ENCODE measurements around the gene ENPP7.

The ENPP7 gene

GRCh38 chr17:79779084-79779529, 48.4 kb downstream of the ENPP7 start:
- DNase-seq: no peak

- DNase-seq: no peak
These were observed 49.1 kb downstream of the ENPP7 start for GRCh38 chr17:79779661-79780365.

GRCh38 chr17:79781012-79781650, 50.4 kb downstream of the ENPP7 start:
- no peak for DNase-seq

GRCh38 chr17:79781736-79782575, 51.2 kb downstream of the ENPP7 start:
- no peak for DNase-seq

- no peak for DNase-seq
These were observed 53.1 kb downstream of the ENPP7 start for GRCh38 chr17:79783891-79784290.

GRCh38 chr17:79784353-79785016, 53.7 kb downstream of the ENPP7 start:
- DNase-seq: no peak

GRCh38 chr17:79785017-79785899, 54.5 kb downstream of the ENPP7 start:
- no peak for DNase-seq

GRCh38 chr17:79785900-79786810, 55.4 kb downstream of the ENPP7 start:
- no peak for DNase-seq

- no peak for DNase-seq
These were observed 56.3 kb downstream of the ENPP7 start for GRCh38 chr17:79786930-79787643.

GRCh38 chr17:79788455-79788854, 57.7 kb downstream of the ENPP7 start:
- no peak for DNase-seq

GRCh38 chr17:79788989-79789942, 58.5 kb downstream of the ENPP7 start:
- DNase-seq: no peak

- DNase-seq: no peak
These were observed 59.4 kb downstream of the ENPP7 start for GRCh38 chr17:79789943-79790804.

- DNase-seq: no peak
These were observed 60.3 kb downstream of the ENPP7 start for GRCh38 chr17:79790805-79791734.

GRCh38 chr17:79791735-79792161, 61.0 kb downstream of the ENPP7 start:
- no peak for DNase-seq

Measured in NCI-H526 treated with DMSO at 0.1 percent for 48 hours (cell line).